ENCODE results near the gene RSL1D1. TPM values are rescaled to one million over a fixed set of nuclear protein-coding genes. Genes with fewer than 3 reads are reported as not detected.
A peak's percentile ranks its signal among the peaks of the same experiment; 100 is the strongest.

Gene RSL1D1
- total RNA-seq, 2 experiments from 2014 or later, result 158 to 182 TPM

GRCh38 chr16:11801481-11802021 lies 49.8 kb downstream of the RSL1D1 start:
- Mint-ChIP-seq H3K36me3 (ENCODE audit: low read depth) (no peaks in the 10 kb centered on the region), H3K4me3 (no peak overlapping the region), H3K9me3 (no peaks in the 10 kb centered on the region), H3K27me3 (no peaks in the 10 kb centered on the region), H3K4me1 (peaks cover 29% of the 10 kb centered on the region), H3K27ac (no peak overlapping the region)
- DNase-seq, result no peak
- POLR2A ChIA-PET, result no interaction called here
- CTCF ChIA-PET, result no interaction called here

DNA sequence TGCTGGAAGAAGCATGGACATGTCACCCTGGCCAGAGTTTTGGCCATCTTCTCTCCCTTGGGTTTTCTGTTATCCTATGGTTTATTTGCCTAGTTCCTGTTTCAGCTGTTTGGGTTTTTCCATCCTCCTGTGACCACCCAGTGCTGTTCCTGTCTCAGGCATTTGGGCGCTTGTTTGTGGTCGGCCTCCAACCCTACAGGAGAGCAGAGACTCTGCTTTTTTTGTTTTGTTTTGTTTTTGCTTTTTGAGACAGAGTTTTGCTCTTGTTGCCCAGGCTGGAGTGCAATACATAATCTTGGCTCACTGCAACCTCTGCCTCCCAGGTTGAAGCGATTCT lies 51.0 kb downstream of the RSL1D1 start:
- H3K36me3 Mint-ChIP-seq (ENCODE audit: low read depth), result peaks cover 7% of the 10 kb centered on the region
- no peaks in the 10 kb centered on the region for H3K9me3 Mint-ChIP-seq
- H3K27ac Mint-ChIP-seq, result peak overlapping the region; percentile 50
- peaks cover 37% of the 10 kb centered on the region for H3K4me1 Mint-ChIP-seq
- POLR2A ChIA-PET, result no interaction called here
- no peaks in the 10 kb centered on the region for H3K27me3 Mint-ChIP-seq
- DNase-seq, result no peak
- CTCF ChIA-PET, result interaction anchor here (5.9 kb wide), 1 partner anchor 14 kb away, joined by 62 read pairs; no protein-coding TSS in a partner anchor
- no peak overlapping the region for H3K4me3 Mint-ChIP-seq

DNA sequence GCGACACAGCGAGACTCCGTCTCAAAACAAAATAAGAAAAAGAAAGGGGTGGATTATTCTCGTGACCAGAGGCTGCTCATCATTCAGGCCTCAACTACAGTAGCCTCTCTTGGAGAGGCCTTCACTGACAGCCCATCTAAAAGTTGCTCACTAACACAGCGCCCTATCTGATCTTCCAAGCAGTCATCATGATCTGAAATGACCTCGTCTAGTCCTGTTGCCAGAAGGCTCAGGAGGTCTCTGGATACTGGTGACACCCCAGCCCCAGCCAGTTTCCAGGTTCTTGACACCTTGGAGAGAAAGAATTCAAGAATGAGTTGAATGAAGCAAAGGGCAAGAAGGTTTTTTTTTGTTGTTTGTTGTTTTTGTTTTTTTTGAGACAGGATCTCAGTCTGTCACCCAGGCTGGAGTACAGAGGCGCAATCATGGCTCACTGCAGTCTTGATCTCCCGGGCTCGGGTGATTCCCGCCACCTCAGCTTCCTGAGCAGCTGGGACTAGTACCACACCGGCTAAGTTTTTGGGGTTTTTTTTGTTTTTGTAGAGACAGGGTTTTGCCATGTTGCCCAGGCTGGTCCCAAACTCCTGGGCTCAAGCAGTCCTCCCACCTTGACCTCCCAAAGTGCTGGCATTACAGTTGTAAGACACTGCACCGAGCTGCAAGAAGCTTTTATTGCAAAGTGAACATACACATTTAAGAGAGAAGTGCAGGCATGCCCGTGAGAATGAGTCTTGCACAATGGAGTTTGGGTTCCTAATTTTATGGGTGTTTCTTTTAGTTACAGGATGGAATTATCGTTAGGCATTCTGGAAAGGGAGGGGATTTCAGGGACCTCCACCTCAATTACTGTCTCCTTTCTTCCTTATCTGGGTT lies 51.6 kb downstream of the RSL1D1 start:
- Mint-ChIP-seq H3K27me3 (no peaks in the 10 kb centered on the region), H3K9me3 (no peaks in the 10 kb centered on the region), H3K27ac (peak overlapping the region; percentile 84), H3K4me1 (peaks cover 43% of the 10 kb centered on the region), H3K36me3 (ENCODE audit: low read depth) (peaks cover 12% of the 10 kb centered on the region), H3K4me3 (peak overlapping the region; percentile 92)
- ChIA-PET POLR2A (no interaction called here), CTCF (interaction anchor here (1.0 to 5.9 kb wide), 3 partner anchors 8 to 57 kb away, joined by 6 to 62 read pairs (median 22); partner anchors contain the start of gene TXNDC11)
- peak; percentile 35 for DNase-seq

DNA sequence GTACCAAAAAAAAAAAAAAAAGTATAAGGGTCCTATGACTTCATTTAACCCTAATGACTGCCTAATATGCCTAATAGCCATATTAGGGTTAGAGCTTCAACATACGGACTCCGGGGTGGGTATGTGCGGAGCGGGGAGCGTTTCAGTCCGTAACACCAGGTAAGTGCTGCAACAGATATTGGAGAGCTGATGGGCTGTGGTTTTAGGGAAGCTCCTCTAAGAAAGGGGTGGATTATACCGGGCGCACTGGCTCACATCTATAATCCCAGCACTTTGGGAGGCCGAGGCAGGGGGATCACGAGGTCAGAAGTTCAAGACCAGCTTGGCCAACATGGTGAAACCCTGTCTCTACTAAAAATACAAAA lies 52.3 kb downstream of the RSL1D1 start:
- H3K4me1 Mint-ChIP-seq, result peaks cover 50% of the 10 kb centered on the region
- peaks cover 19% of the 10 kb centered on the region for H3K36me3 Mint-ChIP-seq (ENCODE audit: low read depth)
- peak overlapping the region; percentile 98 for H3K27ac Mint-ChIP-seq
- ChIA-PET CTCF (interaction anchor here (1.0 to 5.9 kb wide), 4 partner anchors 9 to 83 kb away, joined by 4 to 62 read pairs (median 14); partner anchors contain the start of gene TXNDC11), POLR2A (no interaction called here)
- H3K9me3 Mint-ChIP-seq, result no peaks in the 10 kb centered on the region
- H3K4me3 Mint-ChIP-seq, result peak overlapping the region; percentile 92
- no peaks in the 10 kb centered on the region for H3K27me3 Mint-ChIP-seq
- DNase-seq, result no peak

DNA sequence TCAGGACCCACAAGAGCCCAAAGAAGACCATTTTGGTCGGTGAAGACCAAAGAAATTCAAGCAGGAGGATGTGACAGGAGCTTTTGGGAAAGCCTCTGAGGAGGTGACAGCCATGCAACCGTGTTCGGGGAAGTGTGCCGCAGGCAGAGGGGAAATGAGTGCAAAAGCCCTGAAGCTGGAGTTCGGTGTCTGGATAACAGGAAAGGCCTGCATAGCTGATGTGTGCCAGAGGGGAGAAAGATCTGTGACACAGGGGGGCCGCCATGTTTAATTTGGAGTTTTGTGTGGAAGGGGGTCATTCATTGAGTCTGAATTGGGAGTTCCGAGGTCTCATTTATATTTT lies 53.4 kb downstream of the RSL1D1 start:
- Mint-ChIP-seq H3K9me3 (no peaks in the 10 kb centered on the region), H3K27me3 (no peaks in the 10 kb centered on the region), H3K4me3 (peak overlapping the region; percentile 92), H3K4me1 (peaks cover 58% of the 10 kb centered on the region), H3K36me3 (ENCODE audit: low read depth) (peaks cover 21% of the 10 kb centered on the region), H3K27ac (peak overlapping the region; percentile 98)
- ChIA-PET CTCF (interaction anchor here (0.5 to 5.9 kb wide), 25 partner anchors 10 to 847 kb away, joined by 3 to 62 read pairs (median 4); partner anchors contain the start of genes GSPT1 and TXNDC11), POLR2A (interaction anchor here (1.0 kb wide), 1 partner anchor 59 kb away, joined by 4 read pairs; no protein-coding TSS in a partner anchor)
- DNase-seq, result no peak

DNA sequence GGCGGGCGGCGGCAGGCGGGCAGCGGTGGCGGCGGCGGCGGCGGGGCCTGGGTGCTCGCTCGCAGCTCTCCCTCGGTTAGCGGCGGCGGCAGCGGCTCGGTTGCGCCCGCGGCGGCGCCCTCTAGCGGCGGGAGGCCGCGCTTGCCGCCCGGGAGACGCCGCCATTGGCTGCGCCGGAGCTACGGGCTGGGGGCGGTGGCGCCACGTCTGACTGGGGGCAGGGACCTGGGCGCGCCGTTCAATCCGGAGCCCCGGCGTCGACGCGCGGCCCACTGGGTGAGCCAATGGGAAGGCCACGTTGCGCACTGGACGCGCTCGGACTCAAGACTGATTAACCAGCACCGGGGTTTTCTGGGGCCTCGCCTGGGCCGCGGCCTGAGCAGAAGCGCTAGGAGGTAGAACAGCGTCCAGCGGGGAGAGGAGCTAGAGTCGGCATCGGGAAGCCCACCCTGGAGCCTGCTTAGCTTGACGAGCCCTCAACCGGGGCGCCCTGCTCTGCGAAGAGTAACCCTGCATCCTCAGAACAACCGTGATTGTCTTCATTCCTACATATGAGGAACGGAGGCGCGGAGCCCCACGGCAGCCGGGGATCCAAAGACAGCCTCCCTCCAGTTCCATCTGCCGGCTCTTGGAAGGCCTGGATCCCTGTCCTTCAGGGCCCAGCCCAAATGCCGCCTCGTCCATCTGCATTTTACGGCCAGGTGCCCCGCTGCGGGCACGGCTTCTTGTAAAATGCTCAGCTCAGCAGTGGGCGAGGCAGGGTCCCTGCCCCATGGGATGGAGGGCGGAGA lies 54.0 kb downstream of the RSL1D1 start, which contains the start of gene ZC3H7A:
ZC3H7A (minus strand) TSS at position 93 of the 791 bp plus-strand sequence. CDS start 14,904 bp downstream, outside the sequence.
- ChIA-PET CTCF (interaction anchor here (0.5 to 5.9 kb wide), 46 partner anchors 11 to 849 kb away, joined by 3 to 62 read pairs (median 4); partner anchors contain the start of genes GSPT1 and TXNDC11), POLR2A (interaction anchor here (0.7 to 1.0 kb wide), 3 partner anchors 11 to 59 kb away, joined by 3 to 6 read pairs (median 4); partner anchors contain the start of gene TXNDC11)
- Mint-ChIP-seq H3K4me1 (peaks cover 64% of the 10 kb centered on the region), H3K36me3 (ENCODE audit: low read depth) (peaks cover 24% of the 10 kb centered on the region), H3K9me3 (no peaks in the 10 kb centered on the region), H3K27me3 (no peaks in the 10 kb centered on the region), H3K4me3 (peak within 1 kb of the TSS; percentile 92), H3K27ac (peak within 1 kb of the TSS; percentile 98)
- DNase-seq, result peak; percentile 94

GRCh38 chr16:11796227-11797165 lies 54.8 kb downstream of the RSL1D1 start:
- ChIA-PET CTCF (interaction anchor here (0.7 to 5.9 kb wide), 37 partner anchors 10 to 848 kb away, joined by 3 to 62 read pairs (median 4); partner anchors contain the start of genes GSPT1 and TXNDC11), POLR2A (interaction anchor here (0.6 to 1.0 kb wide), 3 partner anchors 10 to 259 kb away, joined by 3 to 6 read pairs (median 6); partner anchors contain the start of gene TXNDC11)
- Mint-ChIP-seq H3K36me3 (ENCODE audit: low read depth) (peaks cover 24% of the 10 kb centered on the region), H3K27ac (peak overlapping the region; percentile 96), H3K4me3 (peak overlapping the region; percentile 89), H3K9me3 (no peaks in the 10 kb centered on the region), H3K27me3 (no peaks in the 10 kb centered on the region), H3K4me1 (peaks cover 72% of the 10 kb centered on the region)
- DNase-seq, result peak; percentile 25

DNA sequence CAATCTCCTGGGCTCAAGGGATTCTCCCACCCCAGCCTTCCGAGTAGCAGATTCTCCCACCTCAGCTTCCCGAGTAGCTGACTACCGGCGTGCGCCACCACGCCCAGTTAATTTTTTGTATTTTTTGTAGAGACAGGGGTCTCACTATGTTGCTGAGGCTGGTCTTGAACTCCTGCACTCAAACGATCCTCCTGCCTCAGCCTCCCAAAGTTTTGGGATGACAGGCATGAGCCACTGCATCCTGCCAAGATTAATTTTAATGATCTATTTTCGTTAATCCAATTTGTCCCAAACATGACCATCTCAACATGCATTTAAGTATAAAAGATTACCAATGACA lies 55.5 kb downstream of the RSL1D1 start:
- Mint-ChIP-seq H3K36me3 (ENCODE audit: low read depth) (peaks cover 29% of the 10 kb centered on the region), H3K4me3 (peak overlapping the region; percentile 89), H3K4me1 (peaks cover 77% of the 10 kb centered on the region), H3K9me3 (no peaks in the 10 kb centered on the region), H3K27ac (peak overlapping the region; percentile 96), H3K27me3 (no peaks in the 10 kb centered on the region)
- DNase-seq, result no peak
- ChIA-PET POLR2A (interaction anchor here (0.6 kb wide), 1 partner anchor 260 kb away, joined by 6 read pairs; no protein-coding TSS in a partner anchor), CTCF (interaction anchor here (1.6 to 5.9 kb wide), 4 partner anchors 10 to 64 kb away, joined by 4 to 62 read pairs (median 16); no protein-coding TSS in a partner anchor)

GRCh38 chr16:11794996-11795886 lies 56.1 kb downstream of the RSL1D1 start:
- ChIA-PET POLR2A (interaction anchor here (0.6 kb wide), 1 partner anchor 260 kb away, joined by 6 read pairs; no protein-coding TSS in a partner anchor), CTCF (interaction anchor here (2.6 to 5.9 kb wide), 2 partner anchors 9 to 13 kb away, joined by 18 to 62 read pairs; no protein-coding TSS in a partner anchor)
- Mint-ChIP-seq H3K9me3 (no peaks in the 10 kb centered on the region), H3K27ac (peak overlapping the region; percentile 96), H3K36me3 (ENCODE audit: low read depth) (peaks cover 31% of the 10 kb centered on the region), H3K4me1 (peaks cover 75% of the 10 kb centered on the region), H3K4me3 (peak overlapping the region; percentile 89), H3K27me3 (no peaks in the 10 kb centered on the region)
- DNase-seq, result no peak

DNA sequence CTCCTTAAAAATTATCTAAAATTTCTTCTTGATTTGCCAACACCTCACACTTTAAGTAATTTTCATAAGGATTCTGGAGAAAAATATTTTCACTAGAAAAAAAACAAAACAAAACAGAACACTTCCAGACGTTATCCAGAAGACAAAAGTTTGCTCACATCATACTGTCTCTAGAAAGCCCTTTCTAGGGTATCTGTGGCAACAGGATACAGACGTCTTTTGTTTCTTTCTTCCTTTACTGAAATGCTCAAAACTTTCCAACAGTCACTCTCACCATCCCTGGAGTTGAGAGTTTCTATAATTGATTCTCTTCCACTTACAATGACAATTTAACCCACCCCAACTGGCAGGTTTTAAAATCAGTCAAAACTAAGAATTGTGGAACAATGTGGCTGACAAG lies 56.9 kb downstream of the RSL1D1 start:
- H3K27me3 Mint-ChIP-seq, result no peaks in the 10 kb centered on the region
- H3K4me3 Mint-ChIP-seq, result peak overlapping the region; percentile 89
- no peaks in the 10 kb centered on the region for H3K9me3 Mint-ChIP-seq
- no peak for DNase-seq
- POLR2A ChIA-PET, result no interaction called here
- CTCF ChIA-PET, result no interaction called here
- H3K27ac Mint-ChIP-seq, result peak overlapping the region; percentile 96
- H3K4me1 Mint-ChIP-seq, result peaks cover 71% of the 10 kb centered on the region
- peaks cover 33% of the 10 kb centered on the region for H3K36me3 Mint-ChIP-seq (ENCODE audit: low read depth)

DNA sequence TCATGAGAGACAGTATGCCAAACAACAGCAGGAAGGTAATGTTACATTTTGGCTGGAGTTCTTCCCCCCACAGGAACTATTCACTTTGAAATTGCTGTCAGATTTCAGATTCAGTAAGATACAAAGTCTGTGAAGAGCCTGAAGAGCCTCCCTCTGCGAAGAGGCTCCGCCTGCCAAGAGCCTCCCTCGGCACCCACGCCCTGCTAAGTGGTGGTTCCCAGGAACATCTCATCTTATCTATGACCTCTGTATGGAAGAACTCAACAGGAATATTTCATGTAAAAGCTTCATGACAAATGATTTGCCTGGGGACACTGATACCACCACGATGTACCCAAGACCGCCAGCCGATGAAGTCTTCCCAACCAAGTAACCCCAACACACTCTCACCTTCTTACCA lies 57.5 kb downstream of the RSL1D1 start:
- Mint-ChIP-seq H3K9me3 (no peaks in the 10 kb centered on the region), H3K27me3 (no peaks in the 10 kb centered on the region), H3K4me1 (peaks cover 69% of the 10 kb centered on the region), H3K27ac (peak overlapping the region; percentile 96), H3K36me3 (ENCODE audit: low read depth) (peaks cover 33% of the 10 kb centered on the region), H3K4me3 (peak overlapping the region; percentile 17)
- DNase-seq, result no peak
- POLR2A ChIA-PET, result no interaction called here
- CTCF ChIA-PET, result no interaction called here

Measured in activated CD4-positive, alpha-beta T cell treated with anti-CD3 and anti-CD28 coated beads, Interleukin-2, amount 10 ng/mL, durations not matched to agents 7 days and 5 days (primary cell).